K562 (cell line): ENCODE measurements around the gene PPARGC1A.

ENCODE experiments used
- POLR2AphosphoS5 ChIP-seq: IDR thresholded peaks from 2 replicates; pipeline ENCODE4 v1.6.1; 2011; ENCODE audit warnings: mild to moderate bottlenecking, low read depth, low read length, moderate library complexity; ENCODE audit not compliant: control insufficient read depth, insufficient read depth
- SNIP1 ChIP-seq: fragments of 450-650 bp; IDR thresholded peaks from 2 replicates; pipeline ENCODE4 v1.7.1; 2017; ENCODE audit warnings: low read depth, mild to moderate bottlenecking
- TAF7 ChIP-seq: fragments of 450-650 bp; IDR thresholded peaks from 2 replicates; pipeline ENCODE4 v1.6.1; 2016; ENCODE audit warnings: missing genetic modification characterization, missing compliant biosample characterization
- TRIM28 ChIP-seq: fragments of 450-650 bp; IDR thresholded peaks from 2 replicates; pipeline ENCODE4 v1.6.1; 2017
- TF ChIP-seq, protein P1 (sequence below): sonication (generic); formaldehyde crosslinking; IDR thresholded peaks from 2 replicates; pipeline ENCODE4 v1.9.0; 2022; ENCODE audit warnings: mild to moderate bottlenecking, missing genetic modification reagents

DNA sequence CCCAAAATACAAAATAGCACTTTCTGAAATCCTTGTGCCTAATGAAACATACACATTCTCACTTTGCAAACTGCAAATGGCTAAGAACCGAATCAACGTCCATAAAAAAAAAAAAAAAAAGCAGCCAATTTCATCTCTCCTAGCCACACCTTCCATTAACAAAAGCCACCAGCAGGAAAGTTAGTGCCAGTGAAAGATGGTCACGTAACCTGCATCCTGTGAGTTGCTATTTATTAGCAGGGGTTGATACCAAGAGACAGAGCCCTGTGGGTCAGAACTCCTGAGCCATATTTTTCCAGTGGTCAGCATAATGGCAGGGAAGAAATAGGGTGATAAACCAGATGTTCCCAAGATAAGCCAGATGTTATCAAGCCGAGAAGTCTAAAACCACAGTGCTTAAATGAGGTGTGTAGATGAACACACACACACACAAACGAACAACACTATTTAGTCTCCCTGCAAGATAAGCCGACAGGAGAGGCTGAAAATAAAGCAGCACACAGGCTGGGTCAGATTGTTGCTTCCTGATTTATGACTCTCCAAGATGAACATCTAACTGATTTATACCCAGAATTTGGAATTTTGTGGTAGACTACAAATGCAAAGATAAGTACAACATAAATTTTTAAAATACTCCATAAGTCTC is 11.5 kb downstream of the PPARGC1A start:
- TF ChIP-seq TAF7 (tag), result no peak
- TF ChIP-seq, protein P1, sequence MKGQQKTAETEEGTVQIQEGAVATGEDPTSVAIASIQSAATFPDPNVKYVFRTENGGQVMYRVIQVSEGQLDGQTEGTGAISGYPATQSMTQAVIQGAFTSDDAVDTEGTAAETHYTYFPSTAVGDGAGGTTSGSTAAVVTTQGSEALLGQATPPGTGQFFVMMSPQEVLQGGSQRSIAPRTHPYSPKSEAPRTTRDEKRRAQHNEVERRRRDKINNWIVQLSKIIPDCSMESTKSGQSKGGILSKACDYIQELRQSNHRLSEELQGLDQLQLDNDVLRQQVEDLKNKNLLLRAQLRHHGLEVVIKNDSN, result no peak
- no peak for TF ChIP-seq TRIM28
- no peak for TF ChIP-seq SNIP1
- TF ChIP-seq POLR2AphosphoS5, result no peak
